ENCODE results near the gene SYNPO.

Gene SYNPO

DNA sequence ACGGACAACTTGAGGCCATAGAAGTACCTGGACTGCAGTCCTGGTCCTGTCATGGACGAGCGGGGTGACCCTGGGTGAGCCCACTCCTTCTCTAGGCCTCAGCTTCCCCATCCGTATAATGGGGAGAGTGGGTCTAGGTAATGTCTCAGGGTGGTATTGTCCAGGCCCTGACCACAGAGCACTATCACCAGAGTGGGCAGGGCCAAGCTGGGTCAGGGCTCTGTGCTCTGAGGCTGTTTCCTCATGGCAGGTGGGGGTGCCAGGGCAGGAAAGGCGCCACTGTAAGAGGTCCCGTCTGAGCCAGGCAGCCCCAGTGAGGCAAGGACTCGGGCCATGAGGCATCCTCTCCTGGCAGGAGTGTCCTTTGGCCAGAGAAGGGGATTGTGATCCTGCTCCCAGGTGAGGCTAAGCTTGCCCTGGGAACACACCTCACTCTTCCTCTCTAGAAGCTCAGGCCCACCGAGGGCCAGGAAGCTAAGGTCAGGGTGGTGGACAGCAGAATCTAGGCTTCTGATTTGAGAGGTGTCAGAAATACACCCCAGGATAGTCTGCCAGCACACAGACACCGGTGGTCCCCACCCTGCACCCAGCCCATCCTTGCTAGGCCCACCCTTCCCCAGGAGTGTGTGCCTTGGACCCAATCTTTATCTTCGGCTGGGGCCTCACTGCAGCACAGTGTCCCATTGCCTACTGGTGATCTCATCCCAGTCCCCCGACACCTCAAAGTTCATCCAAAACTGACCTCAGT, 19.1 kb downstream of the SYNPO start:
- no peak for DNase-seq

DNA sequence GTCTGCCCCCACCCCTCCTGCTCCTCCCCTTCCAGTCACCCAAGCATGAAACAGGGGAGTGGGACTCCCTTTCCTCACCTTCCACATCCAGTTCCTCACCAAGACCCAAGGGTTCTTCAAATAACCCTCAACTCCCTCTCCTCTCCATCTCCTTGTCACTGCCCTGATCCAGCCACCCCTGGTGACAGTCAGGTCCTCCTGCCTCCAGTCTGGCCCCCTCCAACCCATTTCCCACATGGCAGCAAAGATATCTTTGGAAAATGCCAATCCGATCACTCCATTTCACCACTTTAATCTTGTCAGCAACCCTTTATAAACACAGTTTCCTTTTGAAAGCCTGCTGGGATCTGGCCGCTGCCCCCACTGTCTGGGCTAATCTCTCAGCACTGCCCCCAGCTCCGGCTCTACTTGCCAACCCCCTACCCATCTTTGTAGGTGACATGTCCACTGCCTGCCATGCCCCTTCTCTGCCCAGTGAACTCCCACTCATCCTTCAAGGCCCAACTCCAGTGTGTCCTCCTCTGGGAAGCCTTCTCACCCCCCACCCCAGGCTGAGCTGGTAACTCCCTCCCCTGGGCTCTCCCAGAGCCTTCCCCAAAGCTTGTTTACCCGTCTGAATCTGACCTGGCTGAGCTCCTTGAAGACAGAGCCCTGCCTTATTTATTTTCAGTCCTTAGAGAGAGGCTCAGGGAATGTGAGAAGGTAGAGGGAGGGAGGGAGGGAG, 19.8 kb downstream of the SYNPO start:
- no peak for DNase-seq

DNA sequence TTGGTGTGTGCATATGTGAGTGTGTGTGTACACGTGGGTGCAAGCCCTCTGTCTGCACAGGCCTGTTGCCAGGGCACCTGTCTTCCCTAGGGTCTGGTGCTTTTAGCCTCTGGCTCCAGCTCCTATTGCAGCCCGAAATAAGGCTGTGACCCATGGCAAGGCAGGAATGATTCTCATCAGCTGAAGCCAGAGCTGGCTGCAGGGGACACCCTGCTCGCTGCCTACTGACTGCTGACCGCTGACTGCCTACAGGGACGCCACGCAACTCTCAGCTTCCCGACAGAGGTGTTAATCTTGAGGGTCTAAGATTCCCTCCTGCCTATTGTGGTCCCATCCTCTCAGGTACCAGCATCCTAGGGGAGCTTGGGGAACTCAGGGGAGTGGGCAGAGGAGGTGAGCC, 20.6 kb downstream of the SYNPO start, which contains the start of gene MYOZ3:
MYOZ3 (plus strand) TSS at position 166 of the 400 bp plus-strand sequence. CDS start 1,691 bp downstream, outside the sequence.
- no peak for DNase-seq

DNA sequence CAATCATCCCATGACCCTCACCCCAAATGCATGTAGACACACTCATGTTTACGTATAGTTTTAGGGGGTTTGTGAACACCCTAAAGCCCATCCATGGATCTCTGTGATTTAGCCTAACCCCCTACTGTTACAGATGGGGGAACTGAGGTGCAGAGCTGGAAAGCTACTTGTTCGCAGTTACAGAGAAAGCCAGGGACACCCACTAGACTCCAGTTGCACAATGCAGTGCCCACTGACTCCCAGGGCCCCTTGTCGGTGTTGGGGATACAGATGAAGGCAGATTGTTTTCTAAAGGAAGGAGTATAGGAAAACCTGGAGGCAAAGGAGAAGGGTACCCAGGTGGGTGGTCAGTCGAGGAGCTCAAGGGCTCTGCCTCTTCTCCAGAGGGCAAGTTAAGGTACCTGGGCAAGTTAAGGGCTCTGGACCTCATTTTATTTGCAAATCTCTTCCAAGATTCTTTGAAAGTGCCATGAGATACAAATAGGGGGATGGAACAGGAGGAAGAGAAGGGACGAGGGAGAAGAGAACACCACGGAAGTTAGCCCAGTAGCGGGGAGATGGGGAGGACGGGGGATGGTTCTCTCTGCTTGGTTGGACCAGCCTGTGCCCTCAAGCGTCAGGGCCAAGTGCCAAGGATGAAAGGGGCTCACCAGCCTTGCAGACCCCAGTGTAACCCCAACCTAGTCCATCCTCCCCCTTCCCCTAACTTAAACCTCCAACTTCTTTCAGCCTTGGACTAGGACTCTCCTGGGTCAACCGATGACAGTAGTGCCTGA, 21.5 kb downstream of the SYNPO start:
- no peak for DNase-seq

DNA sequence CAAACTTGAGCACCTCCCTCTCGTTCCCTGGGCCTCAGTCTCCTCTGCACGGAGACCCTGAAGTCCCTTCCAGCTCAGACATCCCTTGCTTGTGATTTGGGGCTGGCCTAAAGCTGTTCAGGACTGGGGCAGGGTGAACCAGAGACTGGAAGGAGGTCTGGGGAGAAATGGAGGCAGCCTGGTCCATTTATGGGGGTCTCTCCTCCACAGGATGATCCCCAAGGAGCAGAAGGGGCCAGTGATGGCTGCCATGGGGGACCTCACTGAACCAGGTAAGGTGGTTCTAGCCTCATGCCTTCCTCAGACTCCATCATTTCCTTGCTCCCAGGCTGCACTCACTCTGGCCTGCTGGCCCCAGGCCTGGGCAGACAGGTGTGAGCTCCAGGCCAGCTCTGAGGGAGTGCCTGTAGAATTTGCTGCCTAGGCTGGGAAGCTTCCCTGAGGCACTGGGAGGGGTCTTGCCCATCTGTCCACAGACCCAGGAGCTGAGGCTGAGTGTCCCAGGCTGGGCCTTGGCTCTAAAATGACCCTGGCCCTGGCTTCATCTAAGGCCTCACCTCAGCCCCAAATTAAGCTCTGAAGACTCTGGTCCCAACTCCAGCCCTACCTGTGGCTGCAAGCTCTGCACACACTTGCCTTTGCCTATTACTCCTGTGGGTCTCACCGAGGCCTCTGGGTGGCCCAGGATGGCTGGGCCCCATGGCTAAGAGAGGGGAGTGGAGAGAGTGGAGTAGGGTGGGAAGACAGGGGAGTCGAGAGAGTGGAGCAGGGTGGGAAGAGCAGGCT, 22.5 kb downstream of the SYNPO start:
- no peak for DNase-seq

DNA sequence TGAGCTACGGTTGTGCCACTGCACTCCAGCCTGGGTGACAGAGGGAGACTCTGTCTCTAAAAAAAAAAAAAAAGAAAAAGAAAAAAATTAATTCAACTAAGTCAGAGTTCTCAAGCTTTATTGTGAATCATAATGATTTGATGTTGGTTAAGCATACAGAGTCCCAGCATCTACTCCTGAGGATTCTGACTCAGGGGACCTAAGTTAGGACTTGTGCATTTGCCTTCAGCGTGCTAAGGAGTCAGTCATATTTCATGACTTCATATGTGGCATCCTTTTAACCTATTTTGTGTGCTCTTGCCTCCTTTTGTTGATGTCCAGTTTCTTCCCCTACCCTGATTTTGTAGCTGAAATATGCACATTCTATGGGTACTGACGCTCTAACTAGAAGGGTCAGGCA, 23.5 kb downstream of the SYNPO start:
- no peak for DNase-seq

DNA sequence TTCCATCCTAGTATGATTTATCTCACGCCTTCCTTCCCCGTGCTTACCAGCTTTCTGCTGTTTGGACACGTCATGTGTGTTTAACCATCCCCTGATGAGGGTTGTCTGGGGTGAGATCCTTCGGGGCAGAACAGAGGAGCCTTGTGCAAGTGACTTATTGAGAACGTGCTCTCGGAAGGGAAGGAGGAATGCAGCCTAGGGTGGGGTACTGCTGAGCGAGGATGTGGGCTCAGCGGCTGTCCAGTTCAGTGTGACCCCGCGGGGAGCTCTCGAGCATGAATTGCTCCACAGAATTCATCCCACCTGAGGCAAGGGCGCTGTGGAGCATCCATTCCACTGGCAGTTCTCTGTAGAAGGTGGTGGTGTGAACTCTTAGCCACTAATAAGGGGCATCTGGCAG, 24.6 kb downstream of the SYNPO start:
- peak; percentile 17 for DNase-seq

DNA sequence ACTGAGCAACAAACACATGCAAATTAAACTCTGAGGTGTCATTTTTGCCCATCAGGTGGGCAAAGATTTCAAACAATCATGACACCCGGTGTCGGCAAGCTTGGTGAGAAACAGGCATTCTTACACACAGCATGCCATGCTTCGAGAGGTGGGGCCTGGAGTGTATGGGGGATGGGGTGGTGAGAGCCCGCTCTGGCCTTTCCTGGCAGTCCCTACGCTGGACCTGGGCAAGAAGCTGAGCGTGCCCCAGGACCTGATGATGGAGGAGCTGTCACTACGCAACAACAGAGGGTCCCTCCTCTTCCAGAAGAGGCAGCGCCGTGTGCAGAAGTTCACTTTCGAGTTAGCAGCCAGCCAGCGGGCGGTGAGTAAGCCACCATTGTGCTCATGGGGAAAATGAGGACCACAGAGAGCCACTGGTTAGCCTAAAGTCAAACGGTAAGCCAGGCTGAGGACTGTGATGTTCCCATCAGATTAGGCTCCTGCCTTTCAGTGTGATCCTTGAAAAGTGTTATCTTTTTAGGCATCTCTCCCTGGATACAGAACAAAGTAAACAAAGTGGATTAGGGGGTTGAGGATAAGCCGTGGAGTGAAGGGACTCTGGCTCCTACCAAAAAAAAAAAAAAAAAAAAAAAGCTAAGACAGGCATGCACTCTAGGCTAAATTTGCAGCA, 30.0 kb downstream of the SYNPO start:
- DNase-seq = no peak

DNA sequence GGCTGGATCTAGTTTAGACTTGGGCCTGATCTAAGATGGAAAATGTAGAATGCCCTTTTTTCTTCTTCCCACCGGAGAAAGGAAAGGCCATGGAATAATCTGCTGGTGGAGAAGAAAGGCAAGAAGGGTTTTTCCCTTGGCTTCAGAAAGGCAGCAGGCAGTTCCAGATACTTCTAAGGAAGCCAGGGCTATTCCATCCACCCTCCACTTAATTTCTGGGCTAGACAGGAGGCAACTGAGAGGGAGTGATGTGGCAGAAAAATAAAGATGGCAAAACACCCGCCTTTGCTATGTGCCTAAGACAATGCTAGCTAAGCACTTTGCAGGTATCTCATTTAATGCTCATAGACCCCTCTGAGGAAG, 30.5 kb downstream of the SYNPO start:
- DNase-seq = no peak

DNA sequence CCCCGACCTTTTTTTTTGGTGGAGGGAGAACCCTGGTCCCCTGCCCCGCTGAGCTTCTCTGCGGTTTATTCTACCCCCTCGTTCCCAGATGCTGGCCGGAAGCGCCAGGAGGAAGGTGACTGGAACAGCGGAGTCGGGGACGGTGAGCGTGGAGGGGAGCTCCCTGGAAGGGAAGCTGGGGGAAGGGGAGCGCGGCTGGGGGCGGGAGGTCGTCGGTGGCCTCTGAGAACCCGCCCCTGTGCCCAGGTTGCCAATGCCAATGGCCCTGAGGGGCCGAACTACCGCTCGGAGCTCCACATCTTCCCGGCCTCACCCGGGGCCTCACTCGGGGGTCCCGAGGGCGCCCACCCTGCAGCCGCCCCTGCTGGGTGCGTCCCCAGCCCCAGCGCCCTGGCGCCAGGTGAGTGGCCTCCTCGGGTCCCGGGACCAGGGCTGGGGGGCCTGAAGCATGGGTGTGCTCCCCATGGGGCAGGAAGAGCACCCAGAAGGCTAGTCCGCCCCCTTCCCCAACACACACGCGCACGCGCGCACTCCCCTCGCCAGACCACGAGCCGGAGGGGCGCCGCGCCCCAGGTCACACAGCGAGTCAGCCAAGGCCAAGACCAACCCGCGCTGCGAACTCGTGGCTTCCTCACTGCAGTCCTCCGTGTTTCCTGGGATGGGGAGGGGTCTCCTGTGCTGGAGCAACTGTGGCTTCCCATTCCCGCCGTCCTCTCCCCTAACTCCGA, 31.2 kb downstream of the SYNPO start:
- DNase-seq = no peak

DNA sequence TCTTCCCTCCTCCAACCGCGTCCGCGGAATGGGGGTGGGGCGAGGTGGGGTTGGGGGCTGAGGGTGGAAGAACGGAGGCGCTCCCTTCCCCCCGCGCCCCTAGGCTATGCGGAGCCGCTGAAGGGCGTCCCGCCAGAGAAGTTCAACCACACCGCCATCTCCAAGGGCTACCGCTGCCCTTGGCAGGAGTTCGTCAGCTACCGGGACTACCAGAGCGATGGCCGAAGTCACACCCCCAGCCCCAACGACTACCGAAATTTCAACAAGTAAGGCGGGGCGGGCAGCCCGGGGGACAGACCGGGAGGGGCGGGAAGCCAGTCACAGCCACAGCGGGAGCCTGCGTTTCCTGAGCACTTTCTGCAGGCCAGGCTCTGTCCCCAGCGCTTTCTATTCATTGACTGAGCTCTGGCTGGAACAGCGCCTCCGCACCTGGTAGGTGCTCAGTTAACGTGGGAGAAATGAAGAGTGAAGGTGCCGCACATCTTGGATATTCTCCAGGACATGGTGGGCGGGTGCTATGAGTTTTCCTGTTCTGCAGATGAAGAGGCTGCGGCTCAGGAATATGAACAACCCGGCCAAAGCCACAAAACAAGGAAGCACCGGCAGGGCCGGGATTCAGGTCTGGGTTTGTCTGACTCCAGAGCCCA, 31.9 kb downstream of the SYNPO start:
- DNase-seq = peak; percentile 46

DNA sequence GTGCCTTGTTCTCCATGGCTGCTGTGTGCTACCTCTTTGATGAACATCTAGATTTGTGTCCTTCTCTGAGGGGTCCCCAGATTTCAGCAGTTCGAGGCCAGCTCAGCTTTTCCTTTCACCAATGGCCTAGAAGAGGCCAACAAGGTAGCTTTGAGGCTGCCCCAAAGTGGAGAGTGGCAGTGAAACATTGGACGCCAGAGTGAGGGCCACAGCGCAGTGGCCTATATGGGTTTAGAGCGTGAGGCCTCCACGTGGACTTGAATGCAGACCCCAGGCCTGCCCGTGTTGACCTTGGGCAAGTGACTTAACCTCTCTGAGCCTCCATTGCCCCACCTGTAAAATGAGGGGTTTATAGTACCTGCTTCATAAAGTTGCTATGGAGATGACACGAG, 32.4 kb downstream of the SYNPO start:
- DNase-seq = no peak

DNA sequence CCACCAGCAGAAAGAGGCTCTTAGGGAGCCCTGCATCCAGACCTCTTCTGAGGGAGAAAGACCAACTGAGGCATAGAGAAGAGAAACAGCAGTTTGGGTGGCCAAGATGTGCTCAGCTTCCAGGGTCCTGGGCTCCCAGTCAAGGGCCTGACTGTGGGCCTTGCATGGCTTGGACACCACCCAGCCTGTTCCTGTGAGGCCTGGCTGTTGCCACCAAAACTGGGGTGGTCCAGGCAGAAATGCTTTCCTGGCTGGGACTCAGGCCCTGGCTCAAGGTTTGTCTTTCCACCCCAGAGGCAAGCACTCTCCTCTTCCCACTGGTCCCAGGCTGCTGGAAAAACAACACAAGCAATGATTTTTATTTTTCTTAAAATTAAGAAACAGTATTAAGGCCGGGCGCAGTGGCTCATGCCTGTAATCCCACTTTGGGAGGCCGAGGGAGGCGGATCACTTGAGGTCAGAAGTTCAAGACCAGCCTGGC, 33.9 kb downstream of the SYNPO start:
- no peak for DNase-seq

DNA sequence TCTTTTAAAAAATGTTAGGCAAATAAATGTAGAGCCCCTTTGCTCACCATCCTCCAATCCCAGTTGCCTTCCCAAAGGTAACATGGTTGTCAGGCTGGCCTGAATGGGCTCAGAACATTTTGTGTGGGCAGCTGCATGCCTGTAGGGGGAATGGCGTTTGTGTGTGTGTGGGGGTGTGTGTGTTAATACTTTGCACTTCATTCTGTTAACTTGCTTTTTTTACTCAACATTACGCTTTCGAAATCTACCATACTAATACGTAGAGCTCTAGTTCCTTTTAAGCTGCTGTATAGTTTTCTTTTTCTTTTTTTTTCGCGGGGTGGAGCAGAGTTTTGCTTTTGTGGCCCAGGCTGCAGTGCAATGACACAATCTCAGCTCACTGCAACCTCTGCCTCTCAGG, 34.6 kb downstream of the SYNPO start:
- no peak for DNase-seq

DNA sequence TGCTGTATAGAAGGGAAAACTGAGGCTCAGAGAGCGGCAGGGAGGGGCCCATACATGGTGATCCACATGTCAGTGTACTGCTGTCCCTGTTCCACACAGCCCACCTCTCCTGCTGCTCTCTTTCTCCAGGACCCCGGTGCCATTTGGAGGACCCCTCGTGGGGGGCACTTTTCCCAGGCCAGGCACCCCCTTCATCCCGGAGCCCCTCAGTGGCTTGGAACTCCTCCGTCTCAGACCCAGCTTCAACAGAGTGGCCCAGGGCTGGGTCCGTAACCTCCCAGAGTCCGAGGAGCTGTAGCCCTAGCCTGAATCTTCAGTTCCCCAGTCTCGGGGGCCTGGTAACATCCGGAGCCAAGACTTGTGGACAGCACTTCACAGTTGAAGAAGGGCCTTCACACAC, 36.1 kb downstream of the SYNPO start:
- DNase-seq = no peak

DNA sequence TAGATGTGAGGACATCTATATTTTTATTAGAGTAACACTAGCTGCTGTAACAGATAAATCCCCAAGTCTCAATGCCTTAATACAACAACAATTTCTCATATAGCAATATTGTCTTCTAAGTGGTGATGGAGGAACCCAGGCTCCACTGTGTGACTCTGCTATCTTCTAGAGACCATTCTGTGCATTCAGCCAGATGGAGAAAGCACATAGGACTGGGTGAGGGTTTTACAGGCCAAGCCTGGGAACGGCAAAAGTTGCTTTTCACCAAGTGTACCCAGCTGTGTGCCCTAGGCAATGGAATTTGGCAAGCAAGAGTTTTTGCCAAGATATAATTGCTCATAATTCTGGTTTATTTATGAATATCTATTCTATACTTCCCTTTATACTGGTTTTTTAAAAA, 48.7 kb downstream of the SYNPO start:
- DNase-seq = no peak

DNA sequence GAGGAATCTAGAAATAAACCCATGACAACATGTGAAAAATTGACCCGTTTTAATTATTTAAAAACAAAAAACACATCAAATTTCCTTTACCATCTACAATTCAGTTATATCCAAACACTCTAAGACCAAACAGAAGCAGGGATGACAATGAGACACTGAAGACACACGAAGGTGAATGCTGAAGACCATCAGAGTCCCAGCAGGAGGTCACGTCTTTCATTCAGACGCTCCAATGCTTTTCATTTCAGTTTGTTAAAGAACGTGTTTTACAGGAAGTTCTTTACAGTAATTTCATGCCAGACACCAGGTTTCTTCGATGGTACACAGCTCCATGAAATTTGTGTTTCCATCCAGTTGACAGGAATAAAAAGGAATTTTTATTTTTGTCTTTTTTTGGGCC, 50.3 kb downstream of the SYNPO start:
- DNase-seq = no peak

DNA sequence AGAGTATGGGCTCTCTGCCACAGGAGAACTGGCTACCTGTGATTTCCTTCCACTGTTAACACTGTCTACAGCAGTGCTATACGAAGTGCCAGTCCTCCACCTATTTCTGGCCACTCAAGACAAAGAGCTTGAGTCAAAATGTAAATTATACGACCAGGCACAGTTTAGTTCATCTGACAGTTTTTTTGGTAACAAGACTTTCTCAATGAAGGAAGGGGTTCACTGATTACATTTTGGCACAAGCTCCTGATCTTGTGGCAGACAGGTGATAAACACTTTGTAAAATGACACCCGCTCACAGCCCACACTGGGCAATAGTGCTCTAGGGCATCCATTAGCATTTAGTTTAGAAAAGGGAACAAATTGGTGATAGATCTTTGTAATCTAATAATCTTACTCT, 51.8 kb downstream of the SYNPO start:
- no peak for DNase-seq

DNA sequence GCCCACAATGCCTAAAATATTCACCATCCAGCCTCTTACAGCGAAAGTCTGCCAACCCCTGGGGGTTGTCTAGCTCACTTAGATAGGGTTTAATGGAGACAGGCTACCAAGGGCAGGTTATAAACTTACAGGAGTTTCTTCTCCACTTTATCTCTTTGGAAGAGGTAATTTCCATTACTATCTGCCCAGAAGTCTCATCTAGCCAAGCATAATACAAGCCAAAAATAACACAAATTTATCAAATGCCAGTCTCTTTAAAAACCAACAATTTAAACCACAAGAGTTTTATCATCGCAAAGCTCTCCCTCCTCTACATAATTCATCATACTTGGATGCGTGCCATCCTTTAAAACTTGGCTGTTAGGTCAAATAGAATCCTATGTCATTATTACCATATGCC, 54.2 kb downstream of the SYNPO start:
- DNase-seq = no peak

DNA sequence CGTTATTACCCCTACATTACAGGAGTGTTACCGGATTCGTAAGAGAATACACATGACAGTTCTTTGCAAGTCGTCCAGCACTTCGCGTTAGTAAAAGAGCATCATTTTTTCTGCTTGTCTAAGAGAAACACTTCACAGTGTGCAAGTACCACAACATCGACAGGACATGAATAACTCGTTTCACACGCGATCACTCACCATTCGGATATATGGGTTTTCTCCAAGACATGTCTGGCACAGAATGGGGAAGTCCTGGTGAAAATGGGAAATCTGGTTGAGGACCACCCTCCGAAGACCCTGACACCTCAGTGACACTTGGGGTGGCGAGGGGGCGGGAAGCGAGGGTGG, 59.8 kb downstream of the SYNPO start:
- DNase-seq = no peak

All from NCI-H146 (cell line).